ENCODE results near the gene LAMC3.

LAMC3 gene

GRCh38 chr9:131048332-131048731, 39.4 kb downstream of the LAMC3 start:
- TF ChIP-seq GLIS3 (CRISPR knock-in tag; IDR thresholded peaks at IDR 0.05) (no peak), OSR1 (CRISPR knock-in tag; IDR thresholded peaks at IDR 0.05) (no peak), ZNF565 (CRISPR knock-in tag; conservative IDR thresholded peaks at IDR 0.05; ENCODE audit: low read depth) (no peak), SNAI2 (CRISPR knock-in tag; IDR thresholded peaks at IDR 0.05) (no peak), ESRRG (CRISPR knock-in tag; IDR thresholded peaks at IDR 0.05) (no peak), ZFP30 (CRISPR knock-in tag; IDR thresholded peaks at IDR 0.05) (no peak), RARB (CRISPR knock-in tag; IDR thresholded peaks at IDR 0.05) (no peak), TSHZ2 (CRISPR knock-in tag; IDR thresholded peaks at IDR 0.05) (no peak), ISL1 (CRISPR knock-in tag; IDR thresholded peaks at IDR 0.05) (no peak), ZNF70 (CRISPR knock-in tag; IDR thresholded peaks at IDR 0.05) (no peak), POU6F1 (CRISPR knock-in tag; IDR thresholded peaks at IDR 0.05; ENCODE audit: borderline replicate concordance, low read depth) (no peak), BACH2 (CRISPR knock-in tag; IDR thresholded peaks at IDR 0.05; ENCODE audit: borderline replicate concordance) (no peak)
- TF ChIP-seq, protein P1, sequence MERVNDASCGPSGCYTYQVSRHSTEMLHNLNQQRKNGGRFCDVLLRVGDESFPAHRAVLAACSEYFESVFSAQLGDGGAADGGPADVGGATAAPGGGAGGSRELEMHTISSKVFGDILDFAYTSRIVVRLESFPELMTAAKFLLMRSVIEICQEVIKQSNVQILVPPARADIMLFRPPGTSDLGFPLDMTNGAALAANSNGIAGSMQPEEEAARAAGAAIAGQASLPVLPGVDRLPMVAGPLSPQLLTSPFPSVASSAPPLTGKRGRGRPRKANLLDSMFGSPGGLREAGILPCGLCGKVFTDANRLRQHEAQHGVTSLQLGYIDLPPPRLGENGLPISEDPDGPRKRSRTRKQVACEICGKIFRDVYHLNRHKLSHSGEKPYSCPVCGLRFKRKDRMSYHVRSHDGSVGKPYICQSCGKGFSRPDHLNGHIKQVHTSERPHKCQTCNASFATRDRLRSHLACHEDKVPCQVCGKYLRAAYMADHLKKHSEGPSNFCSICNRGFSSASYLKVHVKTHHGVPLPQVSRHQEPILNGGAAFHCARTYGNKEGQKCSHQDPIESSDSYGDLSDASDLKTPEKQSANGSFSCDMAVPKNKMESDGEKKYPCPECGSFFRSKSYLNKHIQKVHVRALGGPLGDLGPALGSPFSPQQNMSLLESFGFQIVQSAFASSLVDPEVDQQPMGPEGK (CRISPR knock-in tag; IDR thresholded peaks at IDR 0.05; ENCODE audit: borderline replicate concordance), result no peak
- TF ChIP-seq, protein P2, sequence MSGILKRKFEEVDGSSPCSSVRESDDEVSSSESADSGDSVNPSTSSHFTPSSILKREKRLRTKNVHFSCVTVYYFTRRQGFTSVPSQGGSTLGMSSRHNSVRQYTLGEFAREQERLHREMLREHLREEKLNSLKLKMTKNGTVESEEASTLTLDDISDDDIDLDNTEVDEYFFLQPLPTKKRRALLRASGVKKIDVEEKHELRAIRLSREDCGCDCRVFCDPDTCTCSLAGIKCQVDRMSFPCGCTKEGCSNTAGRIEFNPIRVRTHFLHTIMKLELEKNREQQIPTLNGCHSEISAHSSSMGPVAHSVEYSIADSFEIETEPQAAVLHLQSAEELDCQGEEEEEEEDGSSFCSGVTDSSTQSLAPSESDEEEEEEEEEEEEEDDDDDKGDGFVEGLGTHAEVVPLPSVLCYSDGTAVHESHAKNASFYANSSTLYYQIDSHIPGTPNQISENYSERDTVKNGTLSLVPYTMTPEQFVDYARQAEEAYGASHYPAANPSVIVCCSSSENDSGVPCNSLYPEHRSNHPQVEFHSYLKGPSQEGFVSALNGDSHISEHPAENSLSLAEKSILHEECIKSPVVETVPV (CRISPR knock-in tag; IDR thresholded peaks at IDR 0.05), result no peak
- no peak for ATAC-seq

- no peak for ATAC-seq
- TF ChIP-seq ISL1 (CRISPR knock-in tag; IDR thresholded peaks at IDR 0.05), result no peak
- TF ChIP-seq ZFP3 (CRISPR knock-in tag; IDR thresholded peaks at IDR 0.05), result no peak
- TF ChIP-seq, protein P3, sequence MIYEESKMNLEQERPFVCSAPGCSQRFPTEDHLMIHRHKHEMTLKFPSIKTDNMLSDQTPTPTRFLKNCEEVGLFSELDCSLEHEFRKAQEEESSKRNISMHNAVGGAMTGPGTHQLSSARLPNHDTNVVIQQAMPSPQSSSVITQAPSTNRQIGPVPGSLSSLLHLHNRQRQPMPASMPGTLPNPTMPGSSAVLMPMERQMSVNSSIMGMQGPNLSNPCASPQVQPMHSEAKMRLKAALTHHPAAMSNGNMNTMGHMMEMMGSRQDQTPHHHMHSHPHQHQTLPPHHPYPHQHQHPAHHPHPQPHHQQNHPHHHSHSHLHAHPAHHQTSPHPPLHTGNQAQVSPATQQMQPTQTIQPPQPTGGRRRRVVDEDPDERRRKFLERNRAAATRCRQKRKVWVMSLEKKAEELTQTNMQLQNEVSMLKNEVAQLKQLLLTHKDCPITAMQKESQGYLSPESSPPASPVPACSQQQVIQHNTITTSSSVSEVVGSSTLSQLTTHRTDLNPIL (CRISPR knock-in tag; IDR thresholded peaks at IDR 0.05; ENCODE audit: low read depth), result no peak
- TF ChIP-seq ARNTL (CRISPR knock-in tag; IDR thresholded peaks at IDR 0.05; ENCODE audit: borderline replicate concordance, low read depth), result no peak
- TF ChIP-seq GLIS3 (CRISPR knock-in tag; IDR thresholded peaks at IDR 0.05), result no peak
- TF ChIP-seq TOX (CRISPR knock-in tag; IDR thresholded peaks at IDR 0.05; ENCODE audit: borderline replicate concordance), result no peak
- TF ChIP-seq ZC3H10 (CRISPR knock-in tag; IDR thresholded peaks at IDR 0.05), result no peak
- no peak for TF ChIP-seq OSR1 (CRISPR knock-in tag; IDR thresholded peaks at IDR 0.05)
- TF ChIP-seq POU6F1 (CRISPR knock-in tag; IDR thresholded peaks at IDR 0.05; ENCODE audit: borderline replicate concordance, low read depth), result no peak
- no peak for TF ChIP-seq TCF4 (CRISPR knock-in tag; IDR thresholded peaks at IDR 0.05; ENCODE audit: borderline replicate concordance)
These were observed 39.8 kb downstream of the LAMC3 start for GRCh38 chr9:131048820-131049219.
